ENCODE measurements around the gene FNTB. TPM values are rescaled to one million over a fixed set of nuclear protein-coding genes. Genes with fewer than 3 reads are reported as not detected.

The FNTB gene
- total RNA-seq, 2 donors from 2014 or later: 13.4 to 30.9 TPM

GRCh38 chr14:64946310-64947045, 40.2 kb upstream of the FNTB start:
- no peak for DNase-seq (ENCODE audit: low spot score)
- no peaks in the 10 kb centered on the region for H3K36me3 Mint-ChIP-seq
- no peak for ATAC-seq
- no peak overlapping the region for H3K27ac Mint-ChIP-seq
- no peaks in the 10 kb centered on the region for H3K9me3 Mint-ChIP-seq
- no peak overlapping the region for H3K4me3 Mint-ChIP-seq
- H3K27me3 Mint-ChIP-seq: no peaks in the 10 kb centered on the region
- peaks cover 14 to 20% of the 10 kb centered on the region in 2 donors for H3K4me1 Mint-ChIP-seq (ENCODE audit: low read depth in 2 of 2)

DNA sequence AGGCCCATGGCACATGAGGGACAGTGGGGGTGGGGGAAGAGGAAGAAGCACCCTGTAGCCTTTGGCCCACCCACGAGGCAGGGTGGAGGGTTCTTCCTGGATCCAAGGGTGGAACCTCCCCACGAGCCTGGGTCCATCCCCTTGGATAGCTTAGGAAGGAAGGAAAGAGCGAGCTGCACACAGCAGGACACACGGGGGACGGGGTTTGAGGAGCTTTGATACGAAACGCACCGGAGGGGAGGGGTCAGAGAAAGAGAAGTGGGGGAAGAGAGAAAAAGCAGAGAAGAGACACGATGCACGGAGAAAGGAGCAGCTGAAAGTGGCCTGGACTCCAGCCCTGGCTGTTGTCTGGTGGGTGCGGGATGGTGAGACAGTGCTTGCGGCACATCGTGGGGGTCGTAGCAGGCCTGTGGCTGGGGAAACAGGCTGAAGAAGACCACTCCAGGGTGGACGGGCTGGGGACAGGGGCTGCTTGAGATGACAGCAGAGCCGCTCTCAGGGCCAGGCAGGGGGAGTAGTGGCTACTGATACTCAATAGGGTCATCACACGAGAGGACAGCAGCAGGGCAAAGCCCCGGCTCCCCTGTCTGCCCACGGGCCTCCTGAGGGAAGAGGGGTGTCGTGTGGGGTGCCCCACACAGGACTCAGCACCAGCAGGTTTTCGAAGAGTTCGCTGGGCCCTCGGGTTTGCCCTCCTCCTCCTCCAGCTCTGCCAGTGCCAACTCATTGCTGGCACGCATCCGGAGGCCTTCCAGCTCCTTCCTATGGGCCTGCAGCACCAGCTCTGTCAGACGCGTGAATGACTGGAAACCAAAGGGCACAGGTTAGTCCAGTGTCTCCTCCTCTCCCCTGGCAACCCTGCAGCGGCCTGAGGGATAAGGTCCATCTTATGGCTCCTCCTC, 38.7 kb upstream of the FNTB start:
- H3K9me3 Mint-ChIP-seq: no peaks in the 10 kb centered on the region
- no peak for ATAC-seq
- DNase-seq (ENCODE audit: low spot score): no peak
- no peaks in the 10 kb centered on the region for H3K36me3 Mint-ChIP-seq
- no peak overlapping the region for H3K4me3 Mint-ChIP-seq
- H3K4me1 Mint-ChIP-seq (ENCODE audit: low read depth in 2 of 2): peaks cover 11 to 25% of the 10 kb centered on the region in 2 donors
- no peak overlapping the region for H3K27ac Mint-ChIP-seq
- no peaks in the 10 kb centered on the region for H3K27me3 Mint-ChIP-seq

- Mint-ChIP-seq H3K27ac (no peak overlapping the region), H3K27me3 (no peaks in the 10 kb centered on the region)
- DNase-seq (ENCODE audit: low spot score): no peak
Measured at GRCh38 chr14:64948612-64949210, 38.0 kb upstream of the FNTB start.

GRCh38 chr14:64950889-64951288, 35.8 kb upstream of the FNTB start:
- DNase-seq (ENCODE audit: low spot score) (no peak), ATAC-seq (no peak)
- H3K27me3 Mint-ChIP-seq: no peaks in the 10 kb centered on the region
- H3K36me3 Mint-ChIP-seq: no peaks in the 10 kb centered on the region
- peaks cover 0 to 14% of the 10 kb centered on the region in 2 donors for H3K4me1 Mint-ChIP-seq (ENCODE audit: low read depth in 2 of 2)
- H3K9me3 Mint-ChIP-seq: no peaks in the 10 kb centered on the region
- H3K27ac Mint-ChIP-seq: no peak overlapping the region
- no peak overlapping the region for H3K4me3 Mint-ChIP-seq

More at GRCh38 chr14:64948612-64949210, 38.0 kb upstream of the FNTB start:
- ATAC-seq: no peak
- Mint-ChIP-seq H3K4me3 (no peak overlapping the region), H3K4me1 (ENCODE audit: low read depth in 2 of 2) (peaks cover 5 to 21% of the 10 kb centered on the region in 2 donors), H3K36me3 (no peaks in the 10 kb centered on the region), H3K9me3 (no peaks in the 10 kb centered on the region)

DNA sequence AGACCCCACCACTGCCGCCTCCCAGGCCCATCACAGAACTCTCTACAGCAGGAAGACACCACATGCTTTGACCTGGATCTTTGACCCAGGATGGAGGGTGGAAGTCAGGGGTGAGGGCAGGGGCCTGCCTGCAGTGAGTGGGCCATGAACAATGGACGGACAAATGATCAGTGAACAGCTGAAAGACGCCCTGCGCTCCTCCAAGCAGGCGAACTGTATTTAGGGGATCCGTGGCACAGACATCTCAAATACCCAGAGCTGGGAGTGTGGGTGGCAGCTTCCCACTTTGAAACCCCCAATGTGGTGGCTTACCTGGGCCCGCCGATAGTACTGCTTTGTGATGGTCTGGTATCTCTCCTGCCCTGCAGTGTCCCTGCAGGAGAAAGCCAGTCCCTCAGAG, 35.4 kb upstream of the FNTB start:
- DNase-seq (ENCODE audit: low spot score) (no peak), ATAC-seq (no peak)
- Mint-ChIP-seq H3K9me3 (no peaks in the 10 kb centered on the region), H3K4me3 (no peak overlapping the region), H3K36me3 (no peaks in the 10 kb centered on the region), H3K4me1 (ENCODE audit: low read depth in 2 of 2) (peaks cover 0 to 14% of the 10 kb centered on the region in 2 donors), H3K27ac (no peak overlapping the region), H3K27me3 (no peaks in the 10 kb centered on the region)

DNA sequence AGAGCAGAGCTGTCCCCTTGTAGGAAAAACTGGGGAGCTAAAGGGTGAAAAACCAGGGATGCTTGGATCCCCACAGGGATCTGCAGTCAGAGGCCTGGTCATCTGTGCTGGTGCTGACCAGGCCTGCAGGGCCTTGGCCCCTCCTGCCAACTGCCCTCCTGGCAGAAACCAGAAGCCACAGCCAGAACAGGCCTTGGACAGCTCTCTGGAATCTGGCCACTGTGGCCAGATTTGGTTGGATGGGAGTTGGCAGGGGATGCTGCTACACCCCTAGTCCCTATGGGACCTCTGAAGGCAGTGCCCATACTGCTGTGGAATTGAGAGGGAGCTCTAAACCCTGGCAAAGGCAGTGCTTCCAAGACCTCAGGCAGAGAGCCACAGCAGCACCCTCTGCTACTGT, 35.0 kb upstream of the FNTB start:
- H3K27me3 Mint-ChIP-seq: no peaks in the 10 kb centered on the region
- H3K9me3 Mint-ChIP-seq: no peaks in the 10 kb centered on the region
- H3K27ac Mint-ChIP-seq: no peak overlapping the region
- H3K4me1 Mint-ChIP-seq (ENCODE audit: low read depth in 2 of 2): peaks cover 0 to 14% of the 10 kb centered on the region in 2 donors
- ATAC-seq (no peak), DNase-seq (ENCODE audit: low spot score) (no peak)
- no peaks in the 10 kb centered on the region for H3K36me3 Mint-ChIP-seq
- no peak overlapping the region for H3K4me3 Mint-ChIP-seq

DNA sequence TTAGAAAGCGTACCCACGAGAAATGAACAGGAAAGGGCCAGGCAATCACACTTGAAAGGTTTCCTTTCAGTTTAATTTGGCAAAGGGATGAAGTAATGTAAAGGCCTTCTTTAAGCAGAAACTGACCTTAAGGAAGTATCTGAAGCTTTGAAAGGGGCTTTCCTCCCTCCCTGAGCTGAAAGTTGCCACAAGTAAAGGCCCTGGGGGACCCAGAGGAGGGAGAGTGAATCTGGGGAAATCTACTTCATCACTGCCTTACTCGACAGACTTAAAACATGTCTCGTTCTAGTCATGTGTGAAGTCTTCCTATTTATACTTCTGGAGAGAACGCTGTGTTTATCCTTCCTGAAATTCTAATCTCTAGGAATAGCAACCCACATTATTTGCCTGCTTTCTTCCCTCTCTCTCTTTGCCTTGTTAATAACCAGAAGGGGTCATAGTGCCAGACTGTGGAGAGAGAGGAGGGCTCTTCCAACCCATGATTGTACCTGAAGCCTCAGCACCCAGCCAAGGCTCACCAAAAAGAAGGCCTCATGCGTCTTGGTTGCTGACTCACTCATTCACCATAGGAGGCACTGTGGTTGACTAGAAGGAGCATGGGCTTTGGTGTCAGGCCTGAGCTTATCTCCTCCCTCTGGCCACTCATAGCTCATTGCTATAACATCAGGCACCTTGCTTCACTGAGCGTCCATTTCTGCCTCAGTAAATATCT, 33.9 kb upstream of the FNTB start:
- H3K4me3 Mint-ChIP-seq: no peak overlapping the region
- H3K27ac Mint-ChIP-seq: no peak overlapping the region
- no peaks in the 10 kb centered on the region for H3K9me3 Mint-ChIP-seq
- no peaks in the 10 kb centered on the region for H3K36me3 Mint-ChIP-seq
- peaks cover 0 to 10% of the 10 kb centered on the region in 2 donors for H3K4me1 Mint-ChIP-seq (ENCODE audit: low read depth in 2 of 2)
- no peaks in the 10 kb centered on the region for H3K27me3 Mint-ChIP-seq
- DNase-seq (ENCODE audit: low spot score) (no peak), ATAC-seq (no peak)

DNA sequence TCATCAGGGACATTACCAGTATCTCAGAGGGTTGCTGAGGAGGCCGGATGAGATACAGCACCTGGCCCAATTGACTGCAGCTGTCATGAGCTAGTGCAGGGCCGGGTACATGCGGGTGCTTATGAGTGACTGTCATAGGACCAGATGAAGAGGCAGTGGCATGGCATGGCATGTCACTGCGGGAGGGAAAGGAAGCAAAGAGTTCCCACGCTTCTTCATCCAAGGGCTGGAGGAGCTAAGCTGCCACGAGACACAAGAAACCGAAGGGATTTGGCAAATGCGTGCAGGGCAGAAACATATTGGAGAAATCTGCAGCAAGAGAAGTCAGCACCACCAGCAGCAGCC, 33.4 kb upstream of the FNTB start:
- ATAC-seq (no peak), DNase-seq (ENCODE audit: low spot score) (no peak)
- no peaks in the 10 kb centered on the region for H3K27me3 Mint-ChIP-seq
- no peak overlapping the region for H3K27ac Mint-ChIP-seq
- no peaks in the 10 kb centered on the region for H3K9me3 Mint-ChIP-seq
- H3K4me1 Mint-ChIP-seq (ENCODE audit: low read depth in 2 of 2): peaks cover 0 to 10% of the 10 kb centered on the region in 2 donors
- H3K36me3 Mint-ChIP-seq: no peaks in the 10 kb centered on the region
- no peak overlapping the region for H3K4me3 Mint-ChIP-seq

DNA sequence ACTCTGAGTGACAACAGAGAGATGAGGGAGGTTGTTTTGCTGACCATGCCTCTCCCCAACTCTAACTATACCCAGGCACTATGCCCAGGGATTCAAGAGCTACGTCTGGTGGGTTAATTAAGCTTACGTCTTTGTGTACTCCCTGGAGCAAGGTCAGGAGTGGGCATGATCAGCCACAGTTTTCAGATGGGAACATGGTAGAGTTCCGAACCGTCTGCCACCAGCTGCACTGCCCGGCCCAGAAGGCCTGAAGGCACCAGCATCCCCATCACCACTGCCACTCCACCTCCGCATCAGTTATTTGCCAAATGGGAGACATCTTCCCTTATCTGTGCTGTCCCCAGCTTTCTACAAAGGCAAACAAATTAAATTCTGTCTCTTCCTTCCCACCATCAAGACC, 33.0 kb upstream of the FNTB start:
- DNase-seq (ENCODE audit: low spot score) (no peak), ATAC-seq (no peak)
- no peaks in the 10 kb centered on the region for H3K9me3 Mint-ChIP-seq
- no peak overlapping the region for H3K4me3 Mint-ChIP-seq
- H3K27me3 Mint-ChIP-seq: no peaks in the 10 kb centered on the region
- no peak overlapping the region for H3K27ac Mint-ChIP-seq
- H3K4me1 Mint-ChIP-seq (ENCODE audit: low read depth in 2 of 2): peaks cover 0 to 10% of the 10 kb centered on the region in 2 donors
- H3K36me3 Mint-ChIP-seq: no peaks in the 10 kb centered on the region

GRCh38 chr14:64954491-64955240, 32.0 kb upstream of the FNTB start:
- Mint-ChIP-seq H3K36me3 (no peaks in the 10 kb centered on the region), H3K4me1 (ENCODE audit: low read depth in 2 of 2) (peaks cover 0 to 10% of the 10 kb centered on the region in 2 donors), H3K27me3 (no peaks in the 10 kb centered on the region), H3K9me3 (no peaks in the 10 kb centered on the region), H3K4me3 (no peak overlapping the region), H3K27ac (no peak overlapping the region)
- no peak for ATAC-seq
- no peak for DNase-seq (ENCODE audit: low spot score)

- Mint-ChIP-seq H3K9me3 (no peaks in the 10 kb centered on the region), H3K4me1 (ENCODE audit: low read depth in 2 of 2) (peaks cover under 1 to 11% of the 10 kb centered on the region in 2 donors), H3K4me3 (no peak overlapping the region), H3K27ac (no peak overlapping the region), H3K27me3 (no peaks in the 10 kb centered on the region), H3K36me3 (no peaks in the 10 kb centered on the region)
- no peak for ATAC-seq
- no peak for DNase-seq (ENCODE audit: low spot score)
Measured at GRCh38 chr14:64955297-64955696, 31.4 kb upstream of the FNTB start.

- Mint-ChIP-seq H3K36me3 (no peaks in the 10 kb centered on the region), H3K27me3 (no peaks in the 10 kb centered on the region), H3K4me1 (ENCODE audit: low read depth in 2 of 2) (peaks cover 4 to 15% of the 10 kb centered on the region in 2 donors), H3K9me3 (no peaks in the 10 kb centered on the region), H3K27ac (no peak overlapping the region), H3K4me3 (no peak overlapping the region)
- ATAC-seq (no peak), DNase-seq (ENCODE audit: low spot score) (no peak)
Measured at GRCh38 chr14:64956697-64957406, 29.8 kb upstream of the FNTB start.

Data from natural killer cell treated with Interleukin-12 subunit alpha and Interleukin-12 subunit beta and Interleukin-15 and Interleukin-18, amount 100 ng/mL, for 72 hours (primary cell).